GM21381 (cell line): ENCODE measurements around the gene SLC6A12.

Source experiments
- ATAC-seq: cut with Tn5 transposase; IDR thresholded peaks from one replicate; pipeline ENCODE4 v1.9.1; 2021; ENCODE audit warnings: mild to moderate bottlenecking, moderate library complexity; ENCODE audit not compliant: unreplicated experiment

SLC6A12 gene

DNA sequence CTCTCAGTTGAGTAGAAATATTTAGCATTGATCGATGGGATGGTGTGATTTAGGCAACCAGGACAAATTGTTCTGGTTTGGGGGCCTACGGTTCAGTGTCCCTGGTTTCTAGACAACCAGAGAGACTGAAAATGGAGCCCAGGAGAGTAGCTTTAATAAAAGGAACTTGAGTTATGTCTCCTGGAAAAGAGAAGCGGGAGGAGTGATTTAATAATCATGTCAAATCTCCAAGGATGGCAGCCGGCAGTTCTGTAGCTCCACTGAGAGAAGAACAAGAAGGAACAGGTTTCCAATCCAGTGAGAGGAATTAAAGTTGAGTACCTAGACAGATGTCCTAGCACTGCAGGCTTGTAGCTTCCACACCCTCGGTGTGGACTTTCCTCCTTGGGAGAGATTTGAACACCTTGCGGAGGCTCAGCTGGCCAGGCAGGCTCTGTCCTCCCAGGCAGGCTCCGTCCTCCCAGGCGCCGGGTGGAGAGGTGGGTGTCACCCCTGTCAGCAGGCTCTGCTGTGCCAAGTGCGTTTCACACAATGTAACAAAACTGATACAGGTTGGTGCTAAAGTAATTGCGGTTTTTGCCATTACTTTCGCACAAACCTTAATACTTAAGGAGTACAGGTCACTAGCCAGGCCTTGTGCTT lies 45.9 kb downstream of the SLC6A12 start:
- no peak for ATAC-seq

- no peak for ATAC-seq
Observed at GRCh38 chr12:166425-167075, 47.4 kb downstream of the SLC6A12 start.

- no peak for ATAC-seq
Observed at GRCh38 chr12:165862-166368, 48.0 kb downstream of the SLC6A12 start.

DNA sequence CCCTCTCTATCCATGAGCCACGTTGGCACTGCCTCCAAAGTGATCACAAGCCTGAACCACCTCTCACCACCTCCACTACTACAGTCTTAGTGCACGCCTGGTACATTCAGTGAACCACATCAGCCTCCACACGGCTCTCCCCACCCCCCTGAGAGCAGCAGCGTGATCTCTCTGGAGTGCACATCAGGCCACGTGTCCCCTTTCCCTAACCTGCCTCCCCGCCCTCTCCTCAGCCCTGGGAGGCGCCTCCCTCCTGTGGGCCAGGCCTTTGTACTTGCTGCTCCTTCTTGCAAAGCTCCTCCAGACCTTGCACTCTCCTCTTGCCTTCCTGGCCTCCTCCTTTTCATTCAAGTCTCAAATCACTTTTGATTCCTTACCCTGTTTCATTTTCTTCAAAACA lies 49.8 kb downstream of the SLC6A12 start:
- ATAC-seq, result no peak

DNA sequence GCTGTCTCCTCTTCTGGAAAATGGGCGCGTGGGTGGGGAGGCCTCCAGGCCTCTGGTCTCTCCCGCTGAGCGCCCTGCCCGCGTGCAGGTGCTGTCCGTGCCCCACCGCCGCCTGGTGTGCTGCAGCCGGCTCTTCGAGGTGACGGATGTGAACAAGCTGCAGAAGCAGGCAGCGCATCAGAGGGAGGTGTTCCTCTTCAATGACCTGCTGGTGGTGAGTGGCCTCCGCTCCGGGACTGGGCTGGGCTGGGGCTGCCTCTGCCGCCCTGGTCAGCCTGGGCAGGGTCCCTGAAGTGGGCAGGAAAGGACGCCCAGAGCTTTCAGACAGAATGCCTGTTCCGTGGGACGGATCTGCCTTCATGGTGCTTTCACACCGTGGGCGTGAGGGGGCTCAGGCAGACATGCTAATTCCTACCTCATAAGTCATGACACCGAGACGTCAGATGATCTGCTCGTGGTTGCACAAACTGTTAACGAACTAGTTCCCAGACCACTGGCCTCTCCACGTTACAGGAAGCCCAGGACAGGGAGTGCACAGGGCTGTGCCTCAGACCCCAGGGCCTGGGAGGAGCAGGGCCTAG lies 50.5 kb downstream of the SLC6A12 start:
- ATAC-seq, result no peak

DNA sequence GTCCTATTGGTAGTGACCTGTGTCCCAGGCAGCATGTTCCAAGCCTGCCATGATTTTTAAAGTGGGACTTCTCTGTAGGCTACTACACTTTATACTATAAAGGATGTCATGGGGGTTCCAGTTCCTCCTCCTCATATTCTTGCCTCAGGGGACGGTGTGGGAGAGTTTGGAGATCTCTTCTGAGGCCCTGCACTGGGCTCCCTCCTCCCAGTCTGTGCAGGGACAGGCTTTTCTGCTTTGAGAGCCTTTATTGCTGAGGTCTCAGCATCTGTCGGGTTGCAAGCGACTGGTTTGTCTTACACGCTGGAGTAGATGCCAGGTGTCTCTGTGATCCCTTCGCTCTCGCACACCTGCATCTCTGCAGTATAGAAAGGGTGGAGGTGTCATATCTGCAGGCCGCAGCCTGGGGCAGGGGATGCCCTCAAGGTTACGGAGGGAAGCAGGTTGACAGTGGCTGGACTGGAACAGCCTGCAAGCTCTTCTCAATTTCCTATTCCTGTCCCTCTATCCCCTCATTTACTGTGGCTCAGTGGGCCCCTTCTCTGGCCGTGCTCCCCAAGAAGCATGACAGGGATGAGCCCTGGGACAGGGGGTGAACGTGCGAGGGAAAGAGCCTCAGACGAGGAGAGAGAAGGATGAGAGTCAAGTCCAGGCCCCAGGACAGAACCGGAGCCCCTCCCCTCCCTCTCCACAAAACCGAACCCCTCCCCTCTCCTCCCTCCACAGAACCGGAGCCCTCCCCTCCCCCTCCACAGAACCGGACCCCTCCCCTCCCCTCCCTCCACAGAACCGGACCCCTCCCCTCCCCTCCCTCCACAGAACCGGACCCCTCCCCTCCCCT lies 51.3 kb downstream of the SLC6A12 start:
- ATAC-seq, result no peak

GRCh38 chr12:161823-162222 lies 52.1 kb downstream of the SLC6A12 start:
- ATAC-seq, result no peak

- ATAC-seq, result no peak
Observed at GRCh38 chr12:160858-161257, 53.1 kb downstream of the SLC6A12 start.

DNA sequence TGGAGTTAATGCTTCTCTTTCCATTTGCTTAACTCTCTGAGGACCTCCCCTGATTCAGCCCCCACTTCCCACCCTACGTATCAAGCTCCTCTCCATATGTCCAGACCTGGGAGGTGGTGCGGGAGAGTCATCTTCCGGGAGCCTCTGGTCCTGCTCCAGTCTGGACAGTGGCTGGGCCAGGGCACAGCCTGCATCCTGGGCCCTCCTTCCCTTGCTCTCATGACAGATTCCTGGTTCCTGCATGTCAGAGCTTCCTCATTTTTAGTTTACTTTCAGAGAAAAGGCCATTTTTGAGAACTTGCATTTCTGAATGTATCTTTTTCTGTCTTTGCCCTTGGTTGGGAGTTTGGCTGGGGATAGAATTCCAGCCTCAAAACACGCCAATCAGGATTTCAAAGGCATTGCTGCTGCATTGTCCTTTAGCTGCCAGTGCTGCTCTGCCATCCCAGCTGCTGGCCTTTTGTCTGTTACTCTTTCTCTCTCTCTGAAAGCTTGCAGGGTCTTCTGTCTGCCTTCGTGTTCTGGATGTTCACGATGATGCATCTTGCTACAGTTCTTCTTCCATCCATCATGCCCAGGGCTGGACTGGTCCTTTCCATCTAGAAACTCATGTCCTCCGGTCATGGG lies 54.7 kb downstream of the SLC6A12 start:
- ATAC-seq, result no peak

DNA sequence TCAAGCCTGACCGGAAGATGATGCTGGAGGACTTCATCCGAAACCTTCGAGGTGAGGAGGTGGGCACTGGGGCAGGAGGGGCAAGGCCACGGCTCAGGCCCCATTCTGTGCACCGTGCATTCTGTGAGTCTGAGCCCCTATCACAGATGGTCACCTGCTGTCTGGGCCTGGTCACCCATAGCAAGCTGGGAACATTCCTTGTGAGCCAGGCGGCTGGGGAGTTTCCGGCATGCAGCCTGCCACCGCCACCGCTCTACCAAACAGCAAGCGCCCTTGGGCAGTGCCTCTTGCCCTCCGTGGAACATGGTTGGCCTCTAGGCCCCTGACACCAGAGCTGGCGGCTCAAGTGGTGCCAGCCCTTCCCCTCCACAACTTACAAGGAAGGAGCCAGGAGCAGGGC lies 56.3 kb downstream of the SLC6A12 start:
- ATAC-seq, result no peak

DNA sequence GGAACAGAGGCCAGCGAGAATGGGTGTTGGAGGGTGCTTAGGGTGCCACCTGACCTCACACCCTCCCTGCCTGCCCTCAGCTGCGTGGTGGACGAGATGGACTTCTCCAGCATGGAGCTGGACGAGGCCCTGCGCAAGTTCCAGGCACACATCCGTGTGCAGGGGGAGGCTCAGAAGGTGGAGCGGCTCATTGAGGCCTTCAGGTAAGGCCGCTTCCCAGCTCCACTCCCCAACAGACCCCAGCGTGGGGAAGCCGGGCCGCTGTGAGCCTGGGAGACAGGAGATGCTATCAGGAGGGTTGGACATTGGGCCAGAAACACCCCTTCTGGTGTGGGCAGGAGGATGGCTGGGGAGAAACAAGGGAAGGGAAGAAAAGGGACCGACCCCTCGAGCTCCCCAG lies 57.0 kb downstream of the SLC6A12 start:
- ATAC-seq, result no peak

- ATAC-seq, result no peak
Observed at GRCh38 chr12:155646-156045, 58.3 kb downstream of the SLC6A12 start.

DNA sequence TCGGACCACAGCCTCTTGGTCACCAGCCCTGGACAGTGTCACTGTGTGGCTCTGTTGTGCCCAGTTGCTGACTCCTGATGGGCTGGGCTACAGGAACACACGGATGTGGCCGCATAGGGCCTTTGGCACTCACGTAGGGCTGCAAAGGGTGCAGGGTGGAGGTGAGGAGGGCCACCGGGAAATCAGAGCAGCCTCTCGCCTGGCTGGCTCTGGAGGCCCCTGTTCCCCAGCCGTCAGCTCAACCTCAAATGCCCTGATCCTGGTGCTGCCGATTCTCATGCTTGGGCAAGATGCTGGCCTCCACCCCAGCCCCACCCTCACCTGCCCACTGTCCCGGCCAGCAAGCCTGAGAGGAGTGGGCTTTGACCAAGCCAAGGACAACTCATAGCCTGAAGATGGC lies 59.0 kb downstream of the SLC6A12 start:
- no peak for ATAC-seq

- no peak for ATAC-seq
Observed at GRCh38 chr12:154058-154457, 59.9 kb downstream of the SLC6A12 start.

DNA sequence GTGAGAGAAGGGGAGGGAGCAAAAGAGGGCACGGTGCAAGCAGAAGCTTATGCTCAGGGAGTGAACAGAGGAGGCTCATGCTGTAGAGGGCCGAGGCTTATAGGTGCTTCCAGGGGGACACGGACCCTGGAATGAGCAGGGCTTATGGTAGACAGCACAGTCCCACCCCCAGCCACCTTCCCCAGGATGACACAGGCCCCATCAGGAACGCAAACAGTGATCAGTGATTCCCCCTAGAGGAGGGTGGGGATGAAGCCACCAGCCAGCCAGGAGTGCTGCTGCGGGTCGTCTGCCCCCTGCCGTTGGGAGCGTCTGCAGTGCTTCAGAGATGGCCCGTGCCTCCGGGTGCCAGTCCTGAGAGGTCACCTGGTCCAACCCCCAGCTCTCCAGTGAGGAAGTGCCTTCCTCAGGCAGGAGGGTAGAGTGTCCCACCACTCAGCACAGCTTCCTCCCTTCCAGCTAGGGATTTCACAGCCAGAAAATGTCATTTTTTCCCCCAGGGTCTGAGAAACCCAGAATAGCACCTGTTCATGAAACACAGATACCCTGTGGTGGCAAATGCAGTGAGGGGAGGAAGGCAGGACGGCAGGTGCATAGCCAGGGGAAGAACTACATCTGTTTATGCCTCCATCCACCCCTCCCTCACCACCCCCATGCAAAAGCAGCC lies 60.7 kb downstream of the SLC6A12 start:
- peak; percentile 64 for ATAC-seq

DNA sequence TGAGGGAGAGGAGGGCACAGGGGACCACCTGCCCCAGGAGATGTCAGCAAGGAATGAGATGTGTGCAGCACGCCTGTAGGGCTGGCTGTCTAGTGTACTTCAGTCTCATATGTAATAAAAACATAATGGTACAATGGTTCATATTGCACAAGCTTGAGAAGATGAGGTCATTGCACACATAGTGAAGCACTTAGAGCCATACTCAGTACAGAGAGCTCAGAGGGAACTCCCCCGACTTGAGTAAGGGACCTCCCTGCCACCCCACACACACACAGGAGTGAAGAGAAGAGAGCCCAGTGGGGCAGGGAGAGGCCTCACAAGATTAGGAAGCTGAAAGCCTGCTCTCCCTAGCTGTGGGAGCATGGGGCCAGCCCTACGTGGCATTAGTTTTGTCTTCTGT lies 61.5 kb downstream of the SLC6A12 start:
- no peak for ATAC-seq

DNA sequence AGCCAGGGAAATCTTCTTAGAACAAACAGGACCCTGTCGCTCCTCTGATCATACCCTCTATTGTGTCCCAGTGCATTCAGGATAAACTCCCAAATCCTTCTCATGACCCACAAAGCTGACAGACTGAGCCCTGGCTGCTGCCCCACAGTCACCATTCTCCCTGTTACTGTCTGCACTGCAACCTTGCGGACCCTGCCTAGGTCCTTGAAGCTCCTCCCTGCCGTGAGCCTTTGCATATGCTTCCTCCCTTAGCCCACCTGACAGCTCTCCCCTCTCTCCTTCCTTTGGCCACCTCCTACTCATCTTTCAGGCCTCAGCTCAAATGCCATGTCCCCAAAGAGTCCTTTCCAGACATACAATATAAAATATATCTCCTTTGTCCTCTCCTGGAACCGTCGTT lies 62.4 kb downstream of the SLC6A12 start:
- no peak for ATAC-seq

DNA sequence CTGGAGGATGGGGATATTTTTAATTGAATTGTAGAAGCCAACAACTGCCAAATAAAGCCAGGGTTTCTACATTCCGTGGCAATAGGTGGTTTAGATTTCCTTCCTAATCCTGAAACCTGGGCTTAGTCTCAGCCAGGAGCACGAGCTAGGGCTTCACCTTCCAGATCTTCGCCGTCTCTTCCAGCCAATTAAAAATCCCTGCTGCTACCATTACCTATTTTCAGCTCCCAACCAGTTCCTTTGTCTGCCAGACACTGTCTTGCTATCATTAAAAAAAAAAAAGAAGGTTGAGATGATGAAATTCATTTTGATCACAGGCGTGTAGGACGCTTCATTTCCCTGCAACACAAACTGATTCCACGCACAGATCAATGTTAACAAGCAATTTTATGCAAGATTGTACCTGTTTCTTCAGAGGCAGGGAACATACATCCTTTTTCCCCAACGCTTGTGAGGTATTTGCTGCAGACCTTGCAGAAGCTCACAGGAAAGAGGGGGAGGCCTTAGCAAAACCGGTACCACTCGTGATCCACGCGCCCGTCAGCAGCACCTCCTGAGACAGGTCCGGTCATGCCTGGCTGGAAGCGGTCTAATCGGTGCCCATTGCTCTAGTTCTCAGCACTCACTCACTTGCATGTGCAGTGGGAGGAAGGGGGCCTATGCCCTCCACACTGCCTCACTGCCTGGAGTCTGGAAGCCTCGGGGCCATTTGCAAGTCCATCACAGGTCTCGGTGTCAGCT lies 65.1 kb downstream of the SLC6A12 start:
- ATAC-seq, result no peak

DNA sequence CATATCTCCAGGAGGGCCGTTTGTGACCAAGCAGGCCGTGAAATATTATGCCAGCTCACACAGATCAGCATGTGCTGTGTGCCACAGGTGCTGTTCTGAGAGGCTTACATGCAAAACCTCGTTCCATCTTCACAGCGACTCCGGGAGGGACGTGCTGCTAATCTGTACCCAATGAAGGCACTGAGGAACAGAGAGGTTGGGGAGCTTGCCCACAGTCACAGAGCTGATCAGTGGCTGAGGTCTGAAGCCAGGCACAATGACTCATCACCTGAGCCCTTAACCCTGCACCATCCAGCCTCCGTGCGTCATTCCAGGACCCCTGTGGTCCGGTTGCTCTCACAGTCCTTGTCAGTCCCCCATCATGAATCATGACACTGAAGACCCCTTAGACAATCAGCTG lies 66.7 kb downstream of the SLC6A12 start:
- no peak for ATAC-seq
